HG03469 (cell line): ENCODE data around the gene CORO1A.
"Not testable (repeated sequence)": the region's sequence is repeated elsewhere in the genome, so short reads cannot be mapped to it uniquely, and the experiment has no call there.

Experiments
- ATAC-seq: cut with Tn5 transposase; IDR thresholded peaks from one replicate; pipeline ENCODE4 v1.9.1; 2021; ENCODE audit warnings: mild to moderate bottlenecking, moderate library complexity, moderate number of reproducible peaks; ENCODE audit not compliant: unreplicated experiment

CORO1A gene

GRCh38 chr16:30199608-30200343 lies 16.4 kb downstream of the CORO1A start:
- not testable (repeated sequence) for ATAC-seq

DNA sequence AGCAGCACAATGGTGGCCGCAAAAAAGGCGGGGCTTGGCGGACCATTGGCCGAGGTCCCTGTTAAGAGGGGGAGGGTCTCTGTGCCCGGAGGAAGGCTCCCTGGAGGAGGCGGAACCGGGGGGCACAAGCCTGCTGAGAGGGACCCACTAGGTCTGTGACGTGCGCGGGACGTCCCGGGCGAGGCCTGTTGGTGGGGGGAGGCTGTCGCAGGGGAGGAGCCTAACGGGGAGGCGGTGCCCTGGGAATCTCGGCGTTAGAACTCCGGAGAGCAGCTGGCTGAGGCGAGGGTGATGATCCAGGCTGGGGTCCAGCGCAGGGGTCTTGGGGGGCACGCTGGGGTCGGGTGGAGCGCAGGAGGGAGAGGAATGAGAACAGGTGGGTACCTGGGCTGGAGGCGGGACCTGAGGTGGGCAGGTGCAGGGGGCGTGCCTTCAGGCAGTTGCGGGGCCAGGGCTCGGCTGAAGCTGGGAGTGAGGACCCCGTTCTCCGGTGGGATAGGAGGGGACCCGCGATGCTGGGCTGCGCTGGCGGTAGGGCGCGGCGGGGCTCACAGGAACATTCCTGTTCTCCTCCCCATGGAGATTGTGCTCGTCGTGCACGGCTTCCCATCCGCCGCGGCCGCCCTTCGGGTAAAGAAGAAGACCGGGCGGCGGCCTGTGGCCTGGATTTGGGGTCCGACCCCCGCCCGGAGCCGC lies 22.3 kb downstream of the CORO1A start:
- not testable (repeated sequence) for ATAC-seq

GRCh38 chr16:30206252-30206651 lies 22.9 kb downstream of the CORO1A start:
- ATAC-seq, result not testable (repeated sequence)

- ATAC-seq, result not testable (repeated sequence)
These were observed 23.8 kb downstream of the CORO1A start for GRCh38 chr16:30207063-30207704.

DNA sequence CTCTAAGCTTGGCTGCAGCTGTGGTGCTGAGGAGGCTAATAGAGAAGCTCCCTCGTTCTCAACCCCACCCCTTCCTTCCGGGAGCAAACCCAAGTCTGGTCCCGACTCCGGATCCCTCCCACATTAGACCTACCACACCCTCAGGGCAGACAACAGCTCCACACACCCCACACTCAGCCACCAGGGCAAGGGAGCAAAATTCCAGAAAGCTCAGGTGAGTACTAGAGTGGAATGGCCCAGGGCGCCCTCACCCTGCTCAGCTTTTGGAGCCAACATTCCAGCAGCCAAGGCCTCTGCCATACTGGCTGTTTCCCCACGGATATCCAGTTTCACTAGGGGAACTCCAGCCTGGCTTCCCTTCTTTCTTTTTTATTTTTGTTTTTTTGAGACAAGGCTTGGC lies 25.6 kb downstream of the CORO1A start:
- ATAC-seq, result not testable (repeated sequence)

GRCh38 chr16:30211414-30211813 lies 28.0 kb downstream of the CORO1A start:
- ATAC-seq, result not testable (repeated sequence)

GRCh38 chr16:30217082-30217481 lies 33.7 kb downstream of the CORO1A start:
- not testable (repeated sequence) for ATAC-seq
